GM18867 (cell line): ENCODE data around the gene DDRGK1.

Experiments
- ATAC-seq: cut with Tn5 transposase; IDR thresholded peaks from one replicate; pipeline ENCODE4 v1.9.1; 2021; ENCODE audit warnings: mild to moderate bottlenecking, moderate library complexity; ENCODE audit not compliant: unreplicated experiment

Gene DDRGK1

DNA sequence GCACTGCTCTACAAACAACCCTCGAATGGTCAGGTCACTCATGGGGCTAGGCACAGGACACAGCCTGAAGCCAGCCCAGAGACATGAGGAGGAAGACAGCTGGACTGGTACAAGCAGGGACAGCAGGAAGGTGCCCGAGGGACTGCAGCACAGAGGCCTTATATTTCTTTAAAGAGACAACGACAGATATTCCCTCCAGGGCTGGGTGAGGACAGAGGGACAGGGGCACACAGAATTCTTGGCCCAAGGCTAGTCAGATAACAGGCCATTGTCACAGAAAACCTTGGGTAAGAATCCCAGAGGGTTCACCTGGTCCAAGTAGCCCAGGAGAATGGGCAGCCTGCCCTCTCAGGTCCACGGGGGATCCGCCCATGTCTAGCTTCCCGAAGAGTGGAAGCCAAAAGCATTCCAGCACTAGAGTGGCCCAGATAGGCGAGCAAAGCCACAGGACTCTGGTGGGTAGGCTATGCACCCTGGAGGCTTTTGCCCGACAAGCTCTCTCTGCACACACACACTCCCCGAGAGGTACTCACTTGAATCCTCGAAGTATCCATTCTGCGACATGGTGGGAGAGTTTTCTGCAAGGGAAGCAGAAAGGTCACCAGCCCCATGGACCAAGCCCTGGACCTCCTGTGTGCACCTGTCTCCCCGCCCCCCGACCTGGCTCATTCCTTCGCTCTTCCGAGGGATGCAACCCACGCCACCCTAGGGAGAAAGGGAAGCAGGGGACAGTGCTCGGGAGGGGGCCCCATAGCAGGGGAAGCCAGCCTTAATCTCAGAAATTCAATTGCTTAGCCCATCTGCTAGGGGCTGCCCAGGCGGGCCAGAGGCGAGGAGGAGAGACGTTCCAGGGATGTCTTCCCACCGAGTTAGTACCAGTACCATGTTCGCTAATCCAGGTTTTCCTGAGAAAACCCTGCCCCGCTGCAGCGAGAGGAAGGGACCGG, 32.8 kb upstream of the DDRGK1 start:
- no peak for ATAC-seq

- ATAC-seq: no peak
Observed at GRCh38 chr20:3235666-3236324, 31.3 kb upstream of the DDRGK1 start.

- ATAC-seq: no peak
Observed at GRCh38 chr20:3233991-3234498, 29.6 kb upstream of the DDRGK1 start.

DNA sequence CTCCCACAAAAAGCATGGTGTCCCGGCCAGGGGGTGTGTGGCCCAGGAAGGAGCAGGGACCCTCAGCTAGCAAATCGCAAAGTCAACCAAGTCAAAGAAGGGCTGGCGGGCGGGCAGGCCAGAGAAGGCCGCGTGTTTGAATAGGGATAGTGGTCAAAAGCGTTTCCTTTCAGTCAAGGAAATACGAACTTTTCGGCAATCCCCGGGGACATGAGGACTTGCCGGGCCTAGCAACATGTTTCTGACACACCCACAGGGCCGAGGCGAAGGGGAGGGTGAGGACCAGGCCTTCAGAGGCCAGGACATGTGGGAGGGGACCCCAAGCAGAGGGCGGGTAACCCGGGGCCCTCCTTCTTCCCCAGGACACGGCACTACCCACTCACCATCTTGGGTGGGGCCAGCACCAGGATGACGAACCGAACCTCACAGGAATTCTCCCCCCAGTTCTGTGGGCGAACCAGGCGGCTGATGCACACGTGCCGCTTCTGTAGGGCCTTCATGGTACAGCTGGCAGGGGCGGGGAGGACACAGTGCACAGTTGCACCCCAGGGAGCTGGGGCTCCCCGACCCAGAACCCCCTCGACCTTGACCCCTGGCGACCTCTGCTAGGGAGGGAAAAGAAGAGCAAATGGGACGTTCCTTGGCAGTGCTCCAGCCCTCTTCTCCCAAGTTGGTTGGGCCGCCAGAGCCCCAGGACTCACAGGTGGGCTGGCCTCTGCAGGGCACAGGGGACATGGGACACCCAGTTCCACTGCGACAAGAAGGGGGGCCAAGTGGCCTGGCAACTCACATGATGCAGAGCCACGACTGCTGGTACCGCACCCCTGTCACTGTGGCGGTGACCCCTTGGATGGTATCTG, 28.9 kb upstream of the DDRGK1 start:
- ATAC-seq: no peak

DNA sequence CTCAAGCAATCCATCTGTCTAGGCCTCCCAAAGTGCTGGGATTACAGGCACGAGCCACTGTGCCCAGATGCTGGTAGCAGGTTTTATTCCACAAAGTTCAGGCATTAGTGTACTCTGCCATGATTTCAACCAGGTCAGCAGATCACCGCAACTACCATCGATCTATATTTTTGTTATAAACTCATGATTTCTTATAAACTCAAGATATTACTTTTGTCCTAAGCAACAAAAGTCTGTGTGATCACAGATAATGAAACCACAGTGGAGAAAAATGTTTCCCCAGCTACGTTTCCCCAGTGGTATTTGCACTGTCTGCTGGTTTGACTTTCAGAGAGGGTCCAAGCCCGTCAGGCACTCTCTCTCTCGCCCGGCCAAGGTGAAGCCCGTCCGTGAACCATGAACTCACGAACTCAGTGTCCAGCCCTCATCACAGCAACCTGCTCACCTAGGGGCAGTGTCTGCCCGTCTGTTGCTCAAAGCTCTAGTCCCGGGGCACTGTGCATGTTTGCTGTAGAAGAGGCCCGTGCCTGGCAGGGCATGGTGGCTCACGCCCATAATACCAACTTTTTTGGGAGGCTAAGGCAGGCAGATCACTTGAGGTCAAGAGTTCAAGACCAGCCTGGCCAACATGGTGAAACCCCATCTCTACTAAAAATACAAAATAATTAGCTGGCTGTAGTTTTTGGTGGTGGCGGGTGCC, 27.6 kb upstream of the DDRGK1 start:
- ATAC-seq: no peak

- no peak for ATAC-seq
Observed at GRCh38 chr20:3231116-3231515, 26.6 kb upstream of the DDRGK1 start.

GRCh38 chr20:3229798-3230197, 25.3 kb upstream of the DDRGK1 start:
- no peak for ATAC-seq

DNA sequence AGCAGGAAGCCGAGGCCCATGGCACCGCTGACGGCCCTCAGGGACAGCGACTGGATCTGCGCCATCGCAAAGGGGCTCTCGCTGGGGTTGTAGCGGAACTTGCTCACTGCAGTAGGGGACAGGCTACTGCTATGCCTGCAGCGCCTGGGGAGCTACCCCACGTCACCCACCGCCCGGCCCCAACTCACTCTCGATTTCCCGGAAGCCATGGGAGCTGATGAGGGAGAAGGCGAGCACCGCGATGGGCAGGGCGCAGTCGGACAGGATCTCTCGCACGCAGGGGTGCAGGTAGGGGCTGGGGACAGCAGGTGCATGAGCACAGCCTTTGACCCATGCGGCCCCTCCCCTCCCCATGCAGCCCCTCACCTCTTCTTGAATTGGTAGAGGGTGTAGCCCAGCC, 24.7 kb upstream of the DDRGK1 start:
- no peak for ATAC-seq

DNA sequence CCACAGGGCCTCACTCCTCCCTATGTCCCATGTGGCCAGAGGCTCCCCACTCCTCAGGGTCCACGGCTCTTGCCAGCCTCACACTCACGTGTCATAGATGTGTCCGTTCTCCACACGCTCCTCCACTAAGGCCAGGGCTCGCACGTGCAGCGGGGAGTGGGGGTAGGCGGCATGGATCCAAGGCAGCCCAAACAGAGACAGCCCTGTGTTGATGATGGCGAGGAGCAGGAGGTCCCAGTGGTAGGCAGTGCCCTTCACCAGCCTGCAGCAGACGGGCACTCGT, 24.2 kb upstream of the DDRGK1 start:
- ATAC-seq: no peak

DNA sequence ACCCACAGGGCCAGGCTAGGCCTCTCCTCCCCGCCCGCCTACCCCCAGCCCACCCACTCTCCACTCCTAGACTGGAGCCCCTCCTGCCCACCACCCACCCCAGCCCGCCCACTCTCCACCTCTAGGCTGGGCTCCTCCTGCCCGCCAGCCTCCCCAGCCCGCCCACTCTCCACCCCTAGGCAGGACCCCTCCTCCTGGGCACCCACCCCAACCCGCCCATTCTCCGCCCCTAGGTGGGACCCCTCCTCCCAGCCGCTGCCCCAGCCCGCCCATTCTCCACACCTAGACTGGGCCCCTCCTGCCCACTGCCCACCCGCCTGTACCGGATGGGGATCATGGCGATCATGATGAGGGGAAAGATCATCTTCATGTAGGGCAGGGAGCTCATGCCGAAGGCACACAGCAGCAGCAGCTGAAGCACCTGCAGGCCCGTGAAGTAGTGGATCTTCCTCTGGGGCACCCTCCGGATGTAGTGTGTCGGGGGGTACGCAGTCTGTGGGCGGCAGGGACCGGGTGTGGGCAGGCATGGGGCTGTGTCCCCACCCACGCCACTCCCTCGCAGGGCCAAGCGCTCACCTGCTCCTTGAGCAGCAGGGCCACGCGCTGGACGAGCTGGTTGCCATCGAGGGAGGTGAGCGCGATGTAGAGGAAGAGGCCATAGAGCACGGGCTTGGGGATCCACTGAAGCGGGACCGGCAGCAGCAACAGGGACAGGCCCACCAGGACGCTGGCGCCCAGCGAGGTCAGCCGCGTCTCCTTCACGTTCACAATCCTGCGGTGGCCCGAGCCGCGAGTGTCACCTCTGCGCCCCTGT, 23.7 kb upstream of the DDRGK1 start:
- no peak for ATAC-seq

DNA sequence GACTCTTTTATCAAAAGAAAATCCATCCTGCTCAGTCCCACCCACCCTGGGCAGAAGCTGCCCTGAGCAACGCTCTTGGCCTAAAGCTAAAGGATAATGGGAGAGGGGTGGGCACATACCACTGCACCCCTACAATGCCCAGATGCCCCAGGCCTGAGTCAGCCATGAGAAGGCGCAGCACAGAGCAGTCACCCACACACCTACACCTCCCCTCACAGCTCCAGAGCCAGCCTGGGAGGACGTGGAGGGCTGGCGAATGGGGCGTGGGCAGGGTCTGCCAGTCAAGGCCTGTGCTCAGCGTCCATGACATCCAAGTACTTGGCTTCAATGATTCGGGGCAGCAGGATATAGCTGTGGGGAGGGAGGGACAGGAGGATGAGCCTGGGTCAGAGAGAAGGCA, 23.0 kb upstream of the DDRGK1 start:
- no peak for ATAC-seq

DNA sequence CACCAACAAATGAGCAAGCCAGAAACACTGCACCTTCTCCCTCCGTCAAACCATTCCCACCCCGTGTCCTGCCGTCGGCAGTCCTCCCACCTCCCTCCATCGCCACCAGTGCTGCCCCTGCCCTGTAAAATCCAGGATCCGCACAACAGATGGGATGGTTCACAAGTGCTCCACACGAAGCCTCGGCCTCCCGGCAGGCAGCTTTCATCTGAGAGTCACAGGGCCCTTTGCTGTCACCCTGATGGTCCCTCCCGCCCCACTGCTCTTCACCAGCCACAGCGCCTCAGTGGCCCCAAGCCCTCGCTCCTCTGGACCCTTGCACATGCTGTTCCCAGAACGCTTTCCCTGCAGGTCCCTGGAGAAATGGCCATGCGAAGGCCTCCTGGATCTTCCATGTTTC, 22.4 kb upstream of the DDRGK1 start:
- no peak for ATAC-seq

DNA sequence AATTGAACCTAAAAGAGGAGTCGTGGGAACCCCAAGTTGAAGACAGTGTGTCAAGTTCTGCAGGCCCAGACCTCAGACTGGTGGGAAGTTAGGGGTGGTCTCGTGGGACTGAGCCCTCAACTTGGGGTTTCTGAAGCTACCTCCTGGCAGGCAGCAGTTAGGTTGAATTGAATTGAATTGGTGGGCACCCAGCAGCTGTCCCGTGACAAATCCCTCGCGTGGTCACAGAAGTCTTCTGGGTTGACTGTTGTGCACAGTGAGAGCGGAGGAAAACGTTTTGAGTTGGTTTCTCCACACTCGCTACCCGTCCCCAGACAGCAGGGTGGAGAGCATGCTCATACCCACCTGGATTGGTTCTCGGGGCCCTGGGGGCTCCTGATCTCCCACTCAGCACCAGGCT, 21.6 kb upstream of the DDRGK1 start:
- no peak for ATAC-seq

- no peak for ATAC-seq
Observed at GRCh38 chr20:3224681-3225421, 20.4 kb upstream of the DDRGK1 start.

DNA sequence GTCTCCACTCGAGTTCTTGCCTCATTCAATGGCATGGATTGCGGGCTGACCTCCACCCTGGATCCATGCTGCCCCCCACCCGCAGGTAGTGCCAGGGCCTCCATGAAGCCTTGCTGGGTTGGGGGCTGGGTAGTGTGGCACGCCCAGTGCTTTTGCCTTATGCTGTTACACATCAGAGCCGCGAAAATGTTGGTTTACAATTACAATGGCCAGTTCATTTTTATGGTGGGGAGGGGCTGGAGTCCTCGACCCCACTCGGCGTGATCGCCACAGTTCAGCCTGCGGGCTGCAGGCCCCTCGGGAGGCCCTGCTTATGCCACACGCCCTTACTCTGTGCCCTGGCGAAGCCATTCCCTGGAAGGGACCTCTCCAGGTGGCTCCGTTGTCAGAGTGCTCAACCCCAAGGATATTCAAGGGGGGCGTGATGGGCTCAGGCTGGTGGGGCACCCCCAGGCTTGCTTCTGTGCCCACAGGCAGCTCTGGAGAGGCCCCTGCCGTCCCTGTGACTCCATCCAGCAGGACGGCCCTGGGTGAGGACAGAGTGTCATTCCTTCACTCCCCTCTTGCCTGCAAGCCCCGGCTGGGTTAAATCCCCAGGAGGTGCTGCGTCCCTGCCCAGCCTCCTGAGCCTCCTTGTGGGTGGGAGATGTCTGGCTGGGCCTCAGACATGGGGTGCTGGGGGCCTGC, 19.7 kb upstream of the DDRGK1 start:
- ATAC-seq: no peak

GRCh38 chr20:3223651-3223993, 19.1 kb upstream of the DDRGK1 start:
- ATAC-seq: no peak

DNA sequence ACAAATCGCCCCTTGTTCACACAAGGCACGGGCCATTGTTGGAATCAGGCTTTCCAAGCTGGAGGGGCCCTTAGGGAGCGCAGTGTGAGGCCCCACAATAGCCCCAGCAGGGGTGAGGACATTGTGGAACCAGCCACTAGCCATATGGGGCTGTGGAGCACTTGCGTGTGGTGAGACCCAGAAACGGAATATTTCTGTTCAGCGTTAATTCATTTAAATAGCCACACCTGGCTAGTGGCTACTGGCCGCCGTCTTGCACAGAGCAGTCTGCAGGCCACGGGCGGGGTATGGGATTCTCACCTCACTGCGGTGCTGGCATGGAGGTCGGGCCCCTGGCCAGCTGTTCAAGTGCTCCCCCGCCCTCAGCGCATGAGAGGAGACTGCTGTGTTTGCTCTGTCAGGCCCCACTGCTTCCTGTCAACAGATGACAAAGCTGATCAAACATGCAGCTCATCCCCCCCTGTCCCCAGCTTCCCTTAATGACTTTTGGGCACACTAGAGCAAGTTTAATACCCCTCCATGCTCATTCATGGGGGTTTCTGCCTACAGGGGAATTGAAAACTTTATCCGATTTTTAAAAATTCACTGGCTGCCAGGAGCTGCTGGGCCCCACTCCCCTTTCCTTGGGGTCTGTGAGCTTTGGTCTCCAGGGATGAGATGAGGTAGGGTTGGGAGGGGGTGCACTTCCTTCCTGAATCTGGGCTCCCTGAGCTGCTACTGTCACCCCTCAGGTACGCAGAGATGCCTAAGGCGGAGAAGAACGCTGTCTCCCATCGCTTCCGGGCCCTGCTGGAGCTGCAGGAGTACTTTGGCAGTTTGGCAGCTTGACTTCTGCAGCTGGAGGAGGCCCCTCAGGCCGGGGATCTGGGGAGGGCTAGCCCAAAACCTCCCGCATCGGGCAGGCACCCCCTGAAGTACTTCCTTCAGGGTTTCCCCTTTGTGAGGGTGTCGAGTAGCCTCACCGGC, 18.4 kb upstream of the DDRGK1 start:
- no peak for ATAC-seq
